ENCODE results near the gene GFOD2. TPM values are rescaled to one million over a fixed set of nuclear protein-coding genes. Genes with fewer than 3 reads are reported as not detected.

The GFOD2 gene
- total and polyA plus RNA-seq, 2 experiments from 2014 or later = 9.8 to 12.4 TPM

- TF ChIP-seq EZH2 (IDR thresholded peaks at IDR 0.05; ENCODE audit: borderline replicate concordance) (no peak), EZH2phosphoT487 (IDR thresholded peaks at IDR 0.05; ENCODE audit: low read depth, severe bottlenecking, unreplicated experiment) (no peak), CTCF (IDR thresholded peaks at IDR 0.05; ENCODE audit: poor library complexity) (no peak)
- H3K9me3 ChIP-seq (ENCODE audit: low read depth) = no peaks in the 10 kb centered on the region
- no peak overlapping the region for H3K4me2 ChIP-seq
- 76% methylated on average over 5 of the region's 5 CpGs for WGBS (ENCODE audit: low lambda C conversion rate, missing lambda C conversion rate)
- H2AFZ ChIP-seq = no peak overlapping the region
- H3K9me2 ChIP-seq (replicated peaks; ENCODE audit: insufficient read depth) = no peaks in the 10 kb centered on the region
- H3K4me3 ChIP-seq = no peak overlapping the region
- peaks cover 21% of the 10 kb centered on the region for H3K27me3 ChIP-seq
- no peaks in the 10 kb centered on the region for H3K36me3 ChIP-seq (replicated peaks; ENCODE audit: insufficient read depth, low read depth)
- no peak for DNase-seq (ENCODE audit: low spot score)
- H4K20me1 ChIP-seq (ENCODE audit: insufficient read depth, poor library complexity, severe bottlenecking) = peaks cover 3% of the 10 kb centered on the region
- peaks cover 9% of the 10 kb centered on the region for H3K4me1 ChIP-seq (ENCODE audit: insufficient read depth)
- no peak overlapping the region for H3K27ac ChIP-seq
- peaks cover 62% of the 10 kb centered on the region for H3K79me2 ChIP-seq
Observed at GRCh38 chr16:67713647-67714273, 5.4 kb downstream of the GFOD2 start.

- no peak overlapping the region for H3K4me3 ChIP-seq
- no peaks in the 10 kb centered on the region for H3K9me2 ChIP-seq (replicated peaks; ENCODE audit: insufficient read depth)
- peaks cover 47% of the 10 kb centered on the region for H3K79me2 ChIP-seq
- H3K27ac ChIP-seq = no peak overlapping the region
- H3K4me2 ChIP-seq = no peak overlapping the region
- WGBS (ENCODE audit: low lambda C conversion rate, missing lambda C conversion rate) = 92% methylated on average over 6 of the region's 6 CpGs
- no peak for TF ChIP-seq EZH2phosphoT487 (IDR thresholded peaks at IDR 0.05; ENCODE audit: low read depth, severe bottlenecking, unreplicated experiment)
- TF ChIP-seq CTCF (IDR thresholded peaks at IDR 0.05; ENCODE audit: poor library complexity) = no peak
- TF ChIP-seq EZH2 (IDR thresholded peaks at IDR 0.05; ENCODE audit: borderline replicate concordance) = no peak
- no peak for DNase-seq (ENCODE audit: low spot score)
- H3K27me3 ChIP-seq = peaks cover 11% of the 10 kb centered on the region
- peaks cover 3% of the 10 kb centered on the region for H4K20me1 ChIP-seq (ENCODE audit: insufficient read depth, poor library complexity, severe bottlenecking)
- no peak overlapping the region for H2AFZ ChIP-seq
- H3K9me3 ChIP-seq (ENCODE audit: low read depth) = no peaks in the 10 kb centered on the region
- no peaks in the 10 kb centered on the region for H3K36me3 ChIP-seq (replicated peaks; ENCODE audit: insufficient read depth, low read depth)
- H3K4me1 ChIP-seq (ENCODE audit: insufficient read depth) = no peaks in the 10 kb centered on the region
Observed at GRCh38 chr16:67710607-67711006, 8.5 kb downstream of the GFOD2 start.

- H3K79me2 ChIP-seq = peaks cover 36% of the 10 kb centered on the region
- H3K4me2 ChIP-seq = no peak overlapping the region
- H3K4me1 ChIP-seq (ENCODE audit: insufficient read depth) = no peaks in the 10 kb centered on the region
- no peaks in the 10 kb centered on the region for H3K9me3 ChIP-seq (ENCODE audit: low read depth)
- H3K27me3 ChIP-seq = peaks cover 7% of the 10 kb centered on the region
- no peak overlapping the region for H3K4me3 ChIP-seq
- TF ChIP-seq EZH2 (IDR thresholded peaks at IDR 0.05; ENCODE audit: borderline replicate concordance) = no peak
- no peak for TF ChIP-seq EZH2phosphoT487 (IDR thresholded peaks at IDR 0.05; ENCODE audit: low read depth, severe bottlenecking, unreplicated experiment)
- TF ChIP-seq CTCF (IDR thresholded peaks at IDR 0.05; ENCODE audit: poor library complexity) = no peak
- H3K36me3 ChIP-seq (replicated peaks; ENCODE audit: insufficient read depth, low read depth) = no peaks in the 10 kb centered on the region
- no peak overlapping the region for H3K27ac ChIP-seq
- H2AFZ ChIP-seq = no peak overlapping the region
- H3K9me2 ChIP-seq (replicated peaks; ENCODE audit: insufficient read depth) = no peaks in the 10 kb centered on the region
- H4K20me1 ChIP-seq (ENCODE audit: insufficient read depth, poor library complexity, severe bottlenecking) = no peaks in the 10 kb centered on the region
- WGBS (ENCODE audit: low lambda C conversion rate, missing lambda C conversion rate) = 100% methylated on average over 1 of the region's 1 CpG
- no peak for DNase-seq (ENCODE audit: low spot score)
Observed at GRCh38 chr16:67709050-67709449, 10.1 kb downstream of the GFOD2 start.

Measured in hepatocyte (in vitro differentiated cells).